ENCODE data around the gene CAPS. TPM values are rescaled to one million over a fixed set of nuclear protein-coding genes. Genes with fewer than 3 reads are reported as not detected.

The CAPS gene
- polyA plus RNA-seq, 1 donor (not counting 4 experiments of a cell fraction or from before 2014, with no cell fraction given) = 2.7 TPM

DNA sequence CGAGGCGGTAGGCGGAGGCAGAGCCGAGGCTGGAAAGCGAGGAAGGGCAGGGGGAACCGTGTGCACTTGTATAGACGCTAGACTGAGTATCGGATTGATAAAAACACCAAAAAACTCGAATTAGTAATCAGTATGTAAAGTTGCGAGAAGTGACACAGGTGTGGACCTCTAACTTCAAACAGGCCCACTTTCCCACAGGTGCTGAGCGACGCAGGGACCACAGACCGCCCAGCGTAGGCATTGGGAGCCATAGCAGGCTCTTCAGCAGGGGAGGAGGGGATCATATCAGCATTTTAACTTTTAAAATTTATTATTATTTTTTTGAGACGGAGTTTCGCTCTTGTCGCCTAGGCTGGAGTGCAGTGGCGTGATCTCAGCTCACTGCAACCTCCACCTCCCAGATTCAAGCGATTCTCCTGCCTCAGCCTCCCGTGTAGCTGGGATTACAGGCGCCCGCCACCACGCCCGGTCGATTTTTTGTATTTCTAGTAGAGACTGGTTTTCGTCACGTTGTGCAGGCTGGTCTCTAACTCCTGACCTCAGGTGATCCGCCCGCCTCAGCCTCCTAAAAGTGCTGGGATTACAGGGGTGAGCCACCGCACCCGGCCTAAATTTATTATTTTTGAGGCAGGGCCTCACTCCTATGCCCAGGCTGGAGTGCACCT is 8.8 kb upstream of the CAPS start:
- dilution Hi-C loops (cut with MboI; ENCODE audit: extremely low pct_ligation_motif_present, low sequenced_read_pairs) = no loop called here
- Histone ChIP-seq H3K4me1 (ENCODE audit: control insufficient read depth, extremely low read depth, insufficient read depth, low read length) (peaks cover 10% of the 10 kb centered on the region), H3K27ac (ENCODE audit: control insufficient read depth, insufficient read depth, low read length) (peak overlapping the region; percentile 76), H3K9me1 (ENCODE audit: control insufficient read depth, extremely low read depth, insufficient read depth, low read length) (no peaks in the 10 kb centered on the region), H2AFZ (ENCODE audit: control insufficient read depth, low read length) (peak overlapping the region; percentile 73), H3K36me3 (ENCODE audit: control insufficient read depth in 2 of 2, extremely low read depth in 1 of 2, insufficient read depth in 2 of 2, low read length in 2 of 2) (peaks cover 0 to 6% of the 10 kb centered on the region in 2 experiments), H3K4me2 (ENCODE audit: control insufficient read depth, extremely low read depth, insufficient read depth, low read depth, low read length) (peak overlapping the region; percentile 95), H3K4me3 (ENCODE audit: control insufficient read depth in 2 of 3, extremely low read depth in 1 of 3, insufficient read depth in 2 of 3, low read depth in 1 of 3, low read length in 3 of 3) (peak overlapping the region; percentile 73 to 92 (median 90)), H4K20me1 (ENCODE audit: control insufficient read depth, extremely low read depth, insufficient read depth, low read length) (no peaks in the 10 kb centered on the region), H3K9me3 (ENCODE audit: control insufficient read depth, low read depth, low read length) (no peaks in the 10 kb centered on the region), H3K27me3 (ENCODE audit: control insufficient read depth, extremely low read depth, insufficient read depth, low read length) (no peaks in the 10 kb centered on the region), H3K79me2 (ENCODE audit: control insufficient read depth, insufficient read depth, low read length) (peaks cover 29% of the 10 kb centered on the region), H3K9ac (ENCODE audit: control insufficient read depth, extremely low read depth, insufficient read depth, low read length) (peak overlapping the region; percentile 86)
- FAIRE-seq = no peak
- no peak for DNase-seq (ENCODE audit: low read depth, low spot score)
- TF ChIP-seq, protein P1, sequence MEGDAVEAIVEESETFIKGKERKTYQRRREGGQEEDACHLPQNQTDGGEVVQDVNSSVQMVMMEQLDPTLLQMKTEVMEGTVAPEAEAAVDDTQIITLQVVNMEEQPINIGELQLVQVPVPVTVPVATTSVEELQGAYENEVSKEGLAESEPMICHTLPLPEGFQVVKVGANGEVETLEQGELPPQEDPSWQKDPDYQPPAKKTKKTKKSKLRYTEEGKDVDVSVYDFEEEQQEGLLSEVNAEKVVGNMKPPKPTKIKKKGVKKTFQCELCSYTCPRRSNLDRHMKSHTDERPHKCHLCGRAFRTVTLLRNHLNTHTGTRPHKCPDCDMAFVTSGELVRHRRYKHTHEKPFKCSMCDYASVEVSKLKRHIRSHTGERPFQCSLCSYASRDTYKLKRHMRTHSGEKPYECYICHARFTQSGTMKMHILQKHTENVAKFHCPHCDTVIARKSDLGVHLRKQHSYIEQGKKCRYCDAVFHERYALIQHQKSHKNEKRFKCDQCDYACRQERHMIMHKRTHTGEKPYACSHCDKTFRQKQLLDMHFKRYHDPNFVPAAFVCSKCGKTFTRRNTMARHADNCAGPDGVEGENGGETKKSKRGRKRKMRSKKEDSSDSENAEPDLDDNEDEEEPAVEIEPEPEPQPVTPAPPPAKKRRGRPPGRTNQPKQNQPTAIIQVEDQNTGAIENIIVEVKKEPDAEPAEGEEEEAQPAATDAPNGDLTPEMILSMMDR (optimal IDR thresholded peaks at IDR 0.05 in 1 of 3, IDR thresholded peaks at IDR 0.05 in 1 of 3, conservative IDR thresholded peaks at IDR 0.05 in 1 of 3; ENCODE audit: extremely low read depth in 1 of 3, insufficient read depth in 2 of 3, low read length in 3 of 3) = no peak
- TF ChIP-seq EZH2 (IDR thresholded peaks at IDR 0.05; ENCODE audit: low read length) = no peak

DNA sequence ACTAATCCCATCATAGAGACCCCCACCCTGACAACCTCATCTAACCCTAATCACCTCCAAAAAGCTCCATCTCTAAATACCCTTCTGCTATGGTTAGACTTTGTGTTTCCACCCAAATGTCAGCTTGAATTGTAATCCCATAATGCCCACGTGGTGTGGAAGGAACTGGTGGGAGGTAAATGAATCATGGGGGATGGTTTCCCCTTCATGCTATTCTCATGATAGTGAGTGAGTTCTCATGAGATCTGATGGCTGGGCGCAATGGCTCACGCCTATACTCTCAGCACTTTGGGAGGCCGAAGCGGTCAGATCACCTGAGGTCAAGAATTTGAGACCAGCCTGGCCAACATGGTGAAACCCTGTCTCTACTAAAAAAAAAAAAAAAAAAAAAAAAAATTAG is 6.8 kb upstream of the CAPS start:
- Histone ChIP-seq H4K20me1 (ENCODE audit: control insufficient read depth, extremely low read depth, insufficient read depth, low read length) (no peaks in the 10 kb centered on the region), H3K4me1 (ENCODE audit: control insufficient read depth, extremely low read depth, insufficient read depth, low read length) (peaks cover 13% of the 10 kb centered on the region), H3K9me3 (ENCODE audit: control insufficient read depth, low read depth, low read length) (no peaks in the 10 kb centered on the region), H3K4me3 (ENCODE audit: control insufficient read depth in 2 of 3, extremely low read depth in 1 of 3, insufficient read depth in 2 of 3, low read depth in 1 of 3, low read length in 3 of 3) (no peak overlapping the region), H3K27ac (ENCODE audit: control insufficient read depth, insufficient read depth, low read length) (no peak overlapping the region), H3K36me3 (ENCODE audit: control insufficient read depth in 2 of 2, extremely low read depth in 1 of 2, insufficient read depth in 2 of 2, low read length in 2 of 2) (no peaks in the 10 kb centered on the region), H3K4me2 (ENCODE audit: control insufficient read depth, extremely low read depth, insufficient read depth, low read depth, low read length) (no peak overlapping the region), H3K9me1 (ENCODE audit: control insufficient read depth, extremely low read depth, insufficient read depth, low read length) (no peaks in the 10 kb centered on the region), H3K9ac (ENCODE audit: control insufficient read depth, extremely low read depth, insufficient read depth, low read length) (no peak overlapping the region), H3K27me3 (ENCODE audit: control insufficient read depth, extremely low read depth, insufficient read depth, low read length) (no peaks in the 10 kb centered on the region), H2AFZ (ENCODE audit: control insufficient read depth, low read length) (no peak overlapping the region), H3K79me2 (ENCODE audit: control insufficient read depth, insufficient read depth, low read length) (peaks cover 13% of the 10 kb centered on the region)
- DNase-seq (ENCODE audit: low read depth, low spot score) (no peak), FAIRE-seq (no peak)
- dilution Hi-C loops (cut with MboI; ENCODE audit: extremely low pct_ligation_motif_present, low sequenced_read_pairs) = no loop called here
- no peak for TF ChIP-seq EZH2 (IDR thresholded peaks at IDR 0.05; ENCODE audit: low read length)
- TF ChIP-seq, protein P1 (optimal IDR thresholded peaks at IDR 0.05 in 1 of 3, IDR thresholded peaks at IDR 0.05 in 1 of 3, conservative IDR thresholded peaks at IDR 0.05 in 1 of 3; ENCODE audit: extremely low read depth in 1 of 3, insufficient read depth in 2 of 3, low read length in 3 of 3) = no peak

Data from keratinocyte (primary cell).